ENCODE data around the gene SPIN1. TPM values are rescaled to one million over a fixed set of nuclear protein-coding genes. Genes with fewer than 3 reads are reported as not detected.

SPIN1 gene
- total and polyA plus RNA-seq, 2 experiments from 2014 or later: 49.0 to 158 TPM

DNA sequence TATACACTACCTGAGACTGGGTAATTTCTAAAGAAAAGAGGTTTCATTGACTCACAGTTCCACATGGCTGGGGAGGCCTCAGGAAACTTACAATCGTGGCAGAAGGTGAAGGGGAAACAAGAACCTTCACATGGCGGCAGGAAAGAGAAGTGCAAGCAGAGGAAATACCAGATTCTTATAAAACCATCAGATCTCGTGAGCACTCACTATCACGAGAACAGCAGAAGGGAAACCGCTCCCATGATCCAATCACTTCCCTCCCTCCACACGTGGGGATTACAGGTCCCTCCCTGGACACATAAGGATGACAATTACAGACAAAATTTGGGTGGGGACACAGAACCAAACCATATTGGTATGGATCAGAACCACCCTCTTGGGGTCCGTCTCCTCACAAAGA, 44.2 kb upstream of the SPIN1 start:
- 0 out of 2 replicates have a peak, but pooled peaks cover 3% of the 10 kb centered on the region for H3K9me2 ChIP-seq (ENCODE audit: insufficient read depth)
- H4K20me1 ChIP-seq (replicated peaks; ENCODE audit: insufficient read depth): no peaks in the 10 kb centered on the region
- H3F3A ChIP-seq (replicated peaks; ENCODE audit: low read depth): no peaks in the 10 kb centered on the region
- peaks cover 7% of the 10 kb centered on the region; the same call in 1 of the 3 replicates for H3K4me1 Mint-ChIP-seq
- H3K36me3 Mint-ChIP-seq (ENCODE audit: low read depth): no peaks in the 10 kb centered on the region
- no peak for ATAC-seq
- 0 out of 2 replicates have a peak overlapping the region, but pooled peaks have one; percentile 74 for H2AFZ ChIP-seq
- 0 out of 2 replicates have a peak, but pooled peaks cover under 1% of the 10 kb centered on the region for H3K4me1 ChIP-seq (ENCODE audit: insufficient read depth)
- TF ChIP-seq, protein P1, sequence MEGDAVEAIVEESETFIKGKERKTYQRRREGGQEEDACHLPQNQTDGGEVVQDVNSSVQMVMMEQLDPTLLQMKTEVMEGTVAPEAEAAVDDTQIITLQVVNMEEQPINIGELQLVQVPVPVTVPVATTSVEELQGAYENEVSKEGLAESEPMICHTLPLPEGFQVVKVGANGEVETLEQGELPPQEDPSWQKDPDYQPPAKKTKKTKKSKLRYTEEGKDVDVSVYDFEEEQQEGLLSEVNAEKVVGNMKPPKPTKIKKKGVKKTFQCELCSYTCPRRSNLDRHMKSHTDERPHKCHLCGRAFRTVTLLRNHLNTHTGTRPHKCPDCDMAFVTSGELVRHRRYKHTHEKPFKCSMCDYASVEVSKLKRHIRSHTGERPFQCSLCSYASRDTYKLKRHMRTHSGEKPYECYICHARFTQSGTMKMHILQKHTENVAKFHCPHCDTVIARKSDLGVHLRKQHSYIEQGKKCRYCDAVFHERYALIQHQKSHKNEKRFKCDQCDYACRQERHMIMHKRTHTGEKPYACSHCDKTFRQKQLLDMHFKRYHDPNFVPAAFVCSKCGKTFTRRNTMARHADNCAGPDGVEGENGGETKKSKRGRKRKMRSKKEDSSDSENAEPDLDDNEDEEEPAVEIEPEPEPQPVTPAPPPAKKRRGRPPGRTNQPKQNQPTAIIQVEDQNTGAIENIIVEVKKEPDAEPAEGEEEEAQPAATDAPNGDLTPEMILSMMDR (conservative IDR thresholded peaks at IDR 0.05; ENCODE audit: low read depth in 2 of 2): no peak
- TF ChIP-seq, protein P2, sequence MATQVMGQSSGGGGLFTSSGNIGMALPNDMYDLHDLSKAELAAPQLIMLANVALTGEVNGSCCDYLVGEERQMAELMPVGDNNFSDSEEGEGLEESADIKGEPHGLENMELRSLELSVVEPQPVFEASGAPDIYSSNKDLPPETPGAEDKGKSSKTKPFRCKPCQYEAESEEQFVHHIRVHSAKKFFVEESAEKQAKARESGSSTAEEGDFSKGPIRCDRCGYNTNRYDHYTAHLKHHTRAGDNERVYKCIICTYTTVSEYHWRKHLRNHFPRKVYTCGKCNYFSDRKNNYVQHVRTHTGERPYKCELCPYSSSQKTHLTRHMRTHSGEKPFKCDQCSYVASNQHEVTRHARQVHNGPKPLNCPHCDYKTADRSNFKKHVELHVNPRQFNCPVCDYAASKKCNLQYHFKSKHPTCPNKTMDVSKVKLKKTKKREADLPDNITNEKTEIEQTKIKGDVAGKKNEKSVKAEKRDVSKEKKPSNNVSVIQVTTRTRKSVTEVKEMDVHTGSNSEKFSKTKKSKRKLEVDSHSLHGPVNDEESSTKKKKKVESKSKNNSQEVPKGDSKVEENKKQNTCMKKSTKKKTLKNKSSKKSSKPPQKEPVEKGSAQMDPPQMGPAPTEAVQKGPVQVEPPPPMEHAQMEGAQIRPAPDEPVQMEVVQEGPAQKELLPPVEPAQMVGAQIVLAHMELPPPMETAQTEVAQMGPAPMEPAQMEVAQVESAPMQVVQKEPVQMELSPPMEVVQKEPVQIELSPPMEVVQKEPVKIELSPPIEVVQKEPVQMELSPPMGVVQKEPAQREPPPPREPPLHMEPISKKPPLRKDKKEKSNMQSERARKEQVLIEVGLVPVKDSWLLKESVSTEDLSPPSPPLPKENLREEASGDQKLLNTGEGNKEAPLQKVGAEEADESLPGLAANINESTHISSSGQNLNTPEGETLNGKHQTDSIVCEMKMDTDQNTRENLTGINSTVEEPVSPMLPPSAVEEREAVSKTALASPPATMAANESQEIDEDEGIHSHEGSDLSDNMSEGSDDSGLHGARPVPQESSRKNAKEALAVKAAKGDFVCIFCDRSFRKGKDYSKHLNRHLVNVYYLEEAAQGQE (IDR thresholded peaks at IDR 0.05; ENCODE audit: unreplicated experiment): no peak
- TF ChIP-seq POLR2AphosphoS5 (IDR thresholded peaks at IDR 0.05; ENCODE audit: low read depth) (no peak), EZH2phosphoT487 (IDR thresholded peaks at IDR 0.05; ENCODE audit: unreplicated experiment) (no peak), CREB1 (CRISPR knock-in tag; IDR thresholded peaks at IDR 0.05; ENCODE audit: low read depth) (no peak), ZNF114 (CRISPR knock-in tag; IDR thresholded peaks at IDR 0.05) (no peak), ZNF331 (CRISPR knock-in tag; IDR thresholded peaks at IDR 0.05; ENCODE audit: low read depth) (no peak), EZH2 (IDR thresholded peaks at IDR 0.05; ENCODE audit: low read depth, unreplicated experiment) (no peak), NANOG (IDR thresholded peaks at IDR 0.05; ENCODE audit: borderline replicate concordance) (no peak), STAT1 (IDR thresholded peaks at IDR 0.05; ENCODE audit: unreplicated experiment) (no peak), JUNB (IDR thresholded peaks at IDR 0.05; ENCODE audit: unreplicated experiment) (no peak)
- TF ChIP-seq, protein P3, sequence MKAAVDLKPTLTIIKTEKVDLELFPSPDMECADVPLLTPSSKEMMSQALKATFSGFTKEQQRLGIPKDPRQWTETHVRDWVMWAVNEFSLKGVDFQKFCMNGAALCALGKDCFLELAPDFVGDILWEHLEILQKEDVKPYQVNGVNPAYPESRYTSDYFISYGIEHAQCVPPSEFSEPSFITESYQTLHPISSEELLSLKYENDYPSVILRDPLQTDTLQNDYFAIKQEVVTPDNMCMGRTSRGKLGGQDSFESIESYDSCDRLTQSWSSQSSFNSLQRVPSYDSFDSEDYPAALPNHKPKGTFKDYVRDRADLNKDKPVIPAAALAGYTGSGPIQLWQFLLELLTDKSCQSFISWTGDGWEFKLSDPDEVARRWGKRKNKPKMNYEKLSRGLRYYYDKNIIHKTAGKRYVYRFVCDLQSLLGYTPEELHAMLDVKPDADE (IDR thresholded peaks at IDR 0.05): no peak
- TF ChIP-seq, protein P4, sequence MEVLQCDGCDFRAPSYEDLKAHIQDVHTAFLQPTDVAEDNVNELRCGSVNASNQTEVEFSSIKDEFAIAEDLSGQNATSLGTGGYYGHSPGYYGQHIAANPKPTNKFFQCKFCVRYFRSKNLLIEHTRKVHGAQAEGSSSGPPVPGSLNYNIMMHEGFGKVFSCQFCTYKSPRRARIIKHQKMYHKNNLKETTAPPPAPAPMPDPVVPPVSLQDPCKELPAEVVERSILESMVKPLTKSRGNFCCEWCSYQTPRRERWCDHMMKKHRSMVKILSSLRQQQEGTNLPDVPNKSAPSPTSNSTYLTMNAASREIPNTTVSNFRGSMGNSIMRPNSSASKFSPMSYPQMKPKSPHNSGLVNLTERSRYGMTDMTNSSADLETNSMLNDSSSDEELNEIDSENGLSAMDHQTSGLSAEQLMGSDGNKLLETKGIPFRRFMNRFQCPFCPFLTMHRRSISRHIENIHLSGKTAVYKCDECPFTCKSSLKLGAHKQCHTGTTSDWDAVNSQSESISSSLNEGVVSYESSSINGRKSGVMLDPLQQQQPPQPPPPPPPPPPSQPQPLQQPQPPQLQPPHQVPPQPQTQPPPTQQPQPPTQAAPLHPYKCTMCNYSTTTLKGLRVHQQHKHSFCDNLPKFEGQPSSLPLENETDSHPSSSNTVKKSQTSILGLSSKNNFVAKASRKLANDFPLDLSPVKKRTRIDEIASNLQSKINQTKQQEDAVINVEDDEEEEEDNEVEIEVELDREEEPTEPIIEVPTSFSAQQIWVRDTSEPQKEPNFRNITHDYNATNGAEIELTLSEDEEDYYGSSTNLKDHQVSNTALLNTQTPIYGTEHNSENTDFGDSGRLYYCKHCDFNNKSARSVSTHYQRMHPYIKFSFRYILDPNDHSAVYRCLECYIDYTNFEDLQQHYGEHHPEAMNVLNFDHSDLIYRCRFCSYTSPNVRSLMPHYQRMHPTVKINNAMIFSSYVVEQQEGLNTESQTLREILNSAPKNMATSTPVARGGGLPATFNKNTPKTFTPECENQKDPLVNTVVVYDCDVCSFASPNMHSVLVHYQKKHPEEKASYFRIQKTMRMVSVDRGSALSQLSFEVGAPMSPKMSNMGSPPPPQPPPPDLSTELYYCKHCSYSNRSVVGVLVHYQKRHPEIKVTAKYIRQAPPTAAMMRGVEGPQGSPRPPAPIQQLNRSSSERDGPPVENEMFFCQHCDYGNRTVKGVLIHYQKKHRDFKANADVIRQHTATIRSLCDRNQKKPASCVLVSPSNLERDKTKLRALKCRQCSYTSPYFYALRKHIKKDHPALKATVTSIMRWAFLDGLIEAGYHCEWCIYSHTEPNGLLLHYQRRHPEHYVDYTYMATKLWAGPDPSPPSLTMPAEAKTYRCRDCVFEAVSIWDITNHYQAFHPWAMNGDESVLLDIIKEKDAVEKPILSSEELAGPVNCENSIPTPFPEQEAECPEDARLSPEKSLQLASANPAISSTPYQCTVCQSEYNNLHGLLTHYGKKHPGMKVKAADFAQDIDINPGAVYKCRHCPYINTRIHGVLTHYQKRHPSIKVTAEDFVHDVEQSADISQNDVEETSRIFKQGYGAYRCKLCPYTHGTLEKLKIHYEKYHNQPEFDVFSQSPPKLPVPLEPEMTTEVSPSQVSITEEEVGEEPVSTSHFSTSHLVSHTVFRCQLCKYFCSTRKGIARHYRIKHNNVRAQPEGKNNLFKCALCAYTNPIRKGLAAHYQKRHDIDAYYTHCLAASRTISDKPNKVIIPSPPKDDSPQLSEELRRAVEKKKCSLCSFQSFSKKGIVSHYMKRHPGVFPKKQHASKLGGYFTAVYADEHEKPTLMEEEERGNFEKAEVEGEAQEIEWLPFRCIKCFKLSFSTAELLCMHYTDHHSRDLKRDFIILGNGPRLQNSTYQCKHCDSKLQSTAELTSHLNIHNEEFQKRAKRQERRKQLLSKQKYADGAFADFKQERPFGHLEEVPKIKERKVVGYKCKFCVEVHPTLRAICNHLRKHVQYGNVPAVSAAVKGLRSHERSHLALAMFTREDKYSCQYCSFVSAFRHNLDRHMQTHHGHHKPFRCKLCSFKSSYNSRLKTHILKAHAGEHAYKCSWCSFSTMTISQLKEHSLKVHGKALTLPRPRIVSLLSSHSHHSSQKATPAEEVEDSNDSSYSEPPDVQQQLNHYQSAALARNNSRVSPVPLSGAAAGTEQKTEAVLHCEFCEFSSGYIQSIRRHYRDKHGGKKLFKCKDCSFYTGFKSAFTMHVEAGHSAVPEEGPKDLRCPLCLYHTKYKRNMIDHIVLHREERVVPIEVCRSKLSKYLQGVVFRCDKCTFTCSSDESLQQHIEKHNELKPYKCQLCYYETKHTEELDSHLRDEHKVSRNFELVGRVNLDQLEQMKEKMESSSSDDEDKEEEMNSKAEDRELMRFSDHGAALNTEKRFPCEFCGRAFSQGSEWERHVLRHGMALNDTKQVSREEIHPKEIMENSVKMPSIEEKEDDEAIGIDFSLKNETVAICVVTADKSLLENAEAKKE (CRISPR knock-in tag; IDR thresholded peaks at IDR 0.05): no peak
- H3K4me2 ChIP-seq: no peak overlapping the region
- no peak overlapping the region for H3K4me3 ChIP-seq
- H3K27me3 Mint-ChIP-seq (ENCODE audit: insufficient read depth, low read depth, poor library complexity): peaks cover 4% of the 10 kb centered on the region
- H3K27ac ChIP-seq (ENCODE audit: low read depth): no peak overlapping the region
- no peaks in the 10 kb centered on the region for H3K79me2 ChIP-seq (replicated peaks; ENCODE audit: insufficient read depth)
- H3K4me3 Mint-ChIP-seq: no peak overlapping the region
- no peak overlapping the region for H3K27ac Mint-ChIP-seq
- no peaks in the 10 kb centered on the region for H3K27me3 ChIP-seq (ENCODE audit: insufficient read depth)
- no peak for DNase-seq (ENCODE audit: low spot score)
- H3K36me3 ChIP-seq (ENCODE audit: insufficient read depth): no peaks in the 10 kb centered on the region
- H3K9me3 Mint-ChIP-seq: no peaks in the 10 kb centered on the region
